ENCODE results near the gene P2RY14.
A peak's percentile ranks its signal among the peaks of the same experiment; 100 is the strongest.
"Not testable (repeated sequence)": the region's sequence is repeated elsewhere in the genome, so short reads cannot be mapped to it uniquely, and the experiment has no call there.

P2RY14 gene

DNA sequence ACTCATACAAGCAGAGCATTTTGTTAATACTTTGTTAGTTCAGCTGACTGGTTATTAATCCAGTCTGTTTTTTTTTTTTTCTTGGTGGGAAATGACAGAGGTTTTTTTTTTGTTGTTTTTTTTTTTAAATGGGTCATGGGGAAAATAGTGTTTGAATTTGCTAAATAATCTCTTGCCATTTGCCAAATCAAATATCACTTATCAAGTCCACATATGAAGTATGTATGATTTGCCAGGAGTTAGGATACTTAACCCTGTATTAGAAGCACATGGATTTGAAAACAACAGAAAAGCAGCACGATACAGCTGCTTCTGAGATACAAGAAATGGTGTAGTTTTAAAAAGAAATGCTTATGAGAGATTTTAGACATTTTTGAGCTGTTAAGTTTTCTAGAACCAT lies 21.6 kb downstream of the P2RY14 start:
- DNase-seq: no peak

DNA sequence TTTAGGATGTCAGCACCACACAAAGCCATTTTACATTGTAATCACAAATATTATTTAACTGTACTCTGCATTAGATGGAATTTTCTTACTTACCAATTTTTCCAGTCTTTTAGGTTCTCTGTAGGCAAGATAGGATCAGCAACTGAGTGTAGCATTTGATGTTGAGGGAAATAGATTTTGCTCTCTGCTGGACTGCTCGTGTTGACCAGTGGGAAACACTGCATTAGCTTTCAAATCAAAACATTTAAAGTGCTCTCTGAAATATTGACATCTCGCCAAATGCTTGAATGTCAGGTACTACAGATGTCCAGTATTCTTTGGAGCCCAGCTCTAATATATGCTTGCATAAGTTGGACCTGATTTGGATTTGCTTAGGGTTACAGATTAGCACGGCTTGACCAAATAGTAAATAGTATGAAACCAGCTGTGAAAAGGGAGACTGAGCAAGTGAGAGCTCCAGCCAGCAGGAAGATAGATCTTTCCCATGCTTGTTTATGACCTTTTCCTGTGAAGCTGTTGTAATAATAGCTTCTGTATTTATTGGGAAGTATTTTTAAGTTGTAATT lies 29.5 kb downstream of the P2RY14 start:
- no peak for DNase-seq

DNA sequence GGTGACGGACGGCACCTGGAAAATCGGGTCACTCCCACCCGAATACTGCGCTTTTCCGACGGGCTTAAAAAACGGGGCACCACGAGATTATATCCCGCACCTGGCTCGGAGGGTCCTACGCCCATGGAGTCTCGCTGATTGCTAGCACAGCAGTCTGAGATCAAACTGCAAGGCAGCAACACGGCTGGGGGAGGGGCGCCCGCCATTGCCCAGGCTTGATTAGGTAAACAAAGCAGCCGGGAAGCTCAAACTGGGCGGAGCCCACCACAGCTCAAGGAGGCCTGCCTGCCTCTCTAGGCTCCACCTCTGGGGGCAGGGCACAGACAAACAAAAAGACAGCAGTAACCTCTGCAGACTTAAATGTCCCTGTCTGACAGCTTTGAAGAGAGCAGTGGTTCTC lies 36.3 kb downstream of the P2RY14 start:
- not testable (repeated sequence) for DNase-seq

DNA sequence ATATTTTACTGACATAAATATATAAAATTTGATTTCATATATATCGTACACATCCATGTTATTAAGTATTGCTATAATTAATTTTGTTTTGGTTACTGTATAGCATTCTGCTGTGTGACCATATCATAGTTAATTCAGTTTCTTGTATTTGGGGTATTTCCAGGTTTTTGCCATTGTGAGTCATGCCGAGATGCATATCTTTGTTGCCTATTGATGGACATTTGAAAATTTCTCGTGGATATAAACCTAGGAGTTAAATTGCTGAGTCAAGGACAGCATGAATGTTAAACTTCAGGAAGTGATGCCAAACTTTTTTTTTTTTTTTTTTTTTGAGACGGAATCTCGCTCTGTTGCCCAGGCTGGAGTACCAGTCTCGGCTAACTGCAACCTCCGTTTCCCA lies 41.6 kb downstream of the P2RY14 start:
- no peak for DNase-seq

DNA sequence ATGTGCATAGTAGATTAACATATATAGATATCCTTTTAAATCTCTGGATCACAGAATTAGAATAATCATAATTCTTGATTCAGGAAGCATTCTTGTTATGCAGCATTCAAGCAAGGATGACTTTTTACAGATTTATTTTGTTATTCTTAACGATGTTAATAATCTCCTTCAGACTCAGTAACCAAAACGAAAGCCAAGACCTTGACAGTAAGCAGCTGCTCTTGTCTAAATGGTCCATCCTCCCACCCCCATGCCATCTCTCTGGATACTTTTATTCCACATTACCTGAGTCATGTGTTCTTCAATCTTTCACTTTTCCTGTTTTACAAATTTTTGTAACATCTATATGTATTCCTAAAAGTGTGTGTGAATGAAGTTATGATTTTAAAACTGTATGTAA lies 42.0 kb downstream of the P2RY14 start:
- DNase-seq: no peak

DNA sequence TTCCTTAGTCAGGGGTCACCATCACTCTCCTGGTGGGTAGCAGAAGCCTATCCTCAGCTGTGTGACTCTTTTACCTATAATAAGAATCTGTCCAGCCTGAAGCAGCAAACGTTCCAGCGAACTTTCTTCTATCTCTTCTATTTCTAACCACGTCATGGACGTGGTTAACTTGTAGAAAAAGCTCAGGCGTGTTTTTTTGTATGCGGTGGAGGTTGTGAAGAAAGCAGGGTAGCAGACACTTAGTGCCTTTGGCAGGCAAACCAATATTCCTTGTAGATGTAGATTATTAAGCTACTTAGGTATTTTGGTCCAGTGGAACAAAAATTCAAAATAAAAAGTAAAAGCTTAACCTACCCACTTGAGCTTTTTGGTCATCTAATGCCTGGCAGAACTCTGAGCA lies 43.5 kb downstream of the P2RY14 start:
- DNase-seq: no peak

DNA sequence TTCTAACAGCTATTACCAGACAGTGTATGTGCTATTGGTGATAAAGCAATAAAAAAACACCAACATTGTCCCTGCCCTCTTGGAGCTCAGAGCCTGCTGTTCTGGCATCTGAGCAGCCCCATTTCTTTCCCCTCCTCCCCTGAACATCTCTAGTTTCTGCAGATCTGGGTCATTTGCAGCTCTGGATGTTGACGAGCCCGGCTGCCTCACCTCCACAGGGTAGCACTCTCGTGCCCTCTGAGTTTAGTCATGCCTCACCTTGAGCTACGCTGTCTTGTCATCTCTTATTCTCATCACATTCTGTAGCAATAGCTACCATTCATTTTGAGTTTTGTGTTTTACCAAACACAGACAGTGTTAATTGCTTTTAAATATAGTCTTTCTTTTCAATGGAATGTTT lies 45.4 kb downstream of the P2RY14 start:
- no peak for DNase-seq

DNA sequence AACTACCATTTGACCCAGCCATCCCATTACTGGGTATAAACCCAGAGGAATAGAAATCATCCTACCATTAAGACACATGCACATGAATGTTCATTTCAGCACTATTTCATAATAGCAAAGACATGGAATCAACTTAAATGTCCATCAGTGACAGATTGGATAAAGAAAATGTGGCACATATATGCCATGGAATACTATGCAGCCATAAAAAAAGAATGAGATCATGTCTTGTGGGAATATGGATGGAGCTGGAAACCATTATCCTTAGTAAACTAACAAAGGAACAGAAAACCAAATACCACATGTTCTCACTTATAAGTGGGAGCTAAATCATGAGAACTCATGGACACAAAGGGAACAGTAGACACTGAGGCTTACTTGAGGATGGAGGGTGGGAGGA lies 45.9 kb downstream of the P2RY14 start:
- DNase-seq: not testable (repeated sequence)

DNA sequence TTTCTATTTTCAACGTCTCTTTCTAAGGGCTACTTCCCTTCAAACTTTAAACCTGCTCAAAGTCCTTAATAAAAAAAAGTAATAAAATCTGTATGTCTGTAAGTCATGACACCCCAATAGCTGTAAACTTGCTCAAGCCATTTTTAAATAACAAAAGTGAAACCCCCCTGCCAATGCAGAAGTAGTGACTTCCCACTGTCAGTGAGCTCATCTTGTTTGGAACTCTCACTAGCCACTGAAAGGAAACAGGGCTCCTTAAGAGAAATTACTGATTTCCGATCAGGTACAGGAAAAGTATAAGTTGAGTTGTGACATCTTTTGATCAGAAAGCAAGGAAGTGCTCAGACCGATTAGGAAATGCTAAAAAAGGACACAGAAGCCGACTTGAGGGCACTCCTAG lies 47.7 kb downstream of the P2RY14 start:
- DNase-seq: peak in 1 of 5 donors; percentile 41

DNA sequence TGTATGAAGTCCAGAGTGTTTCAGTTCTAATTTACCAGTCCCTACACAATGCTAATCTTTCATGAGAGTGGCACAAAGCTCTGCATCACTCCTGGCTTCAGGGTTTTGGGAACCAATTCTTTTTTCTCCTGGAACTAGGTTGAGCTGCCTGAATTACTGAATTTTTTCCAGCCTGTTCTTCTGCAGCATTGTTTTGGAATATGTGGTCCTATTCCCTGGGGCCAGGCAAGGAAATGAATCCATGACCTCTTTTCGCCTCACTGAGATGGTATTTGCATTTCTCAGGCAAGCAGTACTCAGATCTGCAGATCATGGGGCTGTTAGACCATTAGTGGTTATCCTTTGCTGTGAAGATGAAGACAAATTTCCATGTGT lies 49.7 kb downstream of the P2RY14 start:
- DNase-seq: no peak

DNA sequence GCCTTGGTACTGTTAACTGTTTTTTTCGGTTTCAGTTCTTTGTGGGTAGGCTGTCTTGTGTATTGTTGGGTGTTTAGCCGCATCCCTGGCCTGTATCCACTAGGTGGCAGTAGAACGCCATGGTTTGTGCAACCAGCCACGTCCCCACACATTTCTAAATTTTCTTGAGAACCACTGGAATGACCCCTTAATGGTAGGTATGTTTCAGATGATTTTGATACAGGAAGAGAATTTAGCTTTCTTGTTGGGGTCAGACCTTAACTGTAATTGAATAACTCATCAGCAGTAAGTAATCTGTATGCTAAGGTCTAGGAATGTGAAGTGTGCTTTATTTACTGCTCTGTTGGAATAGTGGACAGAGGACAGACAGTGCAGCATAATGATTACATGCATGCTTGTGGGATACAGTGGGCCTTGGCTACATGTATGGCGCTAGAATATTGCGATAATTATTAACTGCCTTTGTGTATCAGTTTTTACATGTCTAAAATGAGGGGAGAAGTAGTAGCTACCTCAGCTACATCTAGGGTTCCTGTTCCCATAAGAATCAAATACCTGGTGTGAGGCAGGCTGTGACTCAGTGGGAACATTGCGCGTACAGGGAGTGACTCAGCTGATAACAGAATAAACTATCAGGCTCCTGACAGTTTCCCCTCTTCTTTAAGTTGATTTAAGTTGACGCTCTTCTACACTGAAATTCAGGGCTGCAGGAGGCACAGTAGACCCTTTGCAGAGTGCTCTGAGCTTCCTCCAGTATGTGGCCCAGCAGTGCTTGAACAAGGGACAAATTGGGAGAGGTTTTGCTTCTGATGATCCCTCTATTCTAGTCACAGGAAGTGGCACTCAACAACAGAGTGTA lies 50.3 kb downstream of the P2RY14 start:
- DNase-seq: peak; percentile 28 to 84 (median 58)

DNA sequence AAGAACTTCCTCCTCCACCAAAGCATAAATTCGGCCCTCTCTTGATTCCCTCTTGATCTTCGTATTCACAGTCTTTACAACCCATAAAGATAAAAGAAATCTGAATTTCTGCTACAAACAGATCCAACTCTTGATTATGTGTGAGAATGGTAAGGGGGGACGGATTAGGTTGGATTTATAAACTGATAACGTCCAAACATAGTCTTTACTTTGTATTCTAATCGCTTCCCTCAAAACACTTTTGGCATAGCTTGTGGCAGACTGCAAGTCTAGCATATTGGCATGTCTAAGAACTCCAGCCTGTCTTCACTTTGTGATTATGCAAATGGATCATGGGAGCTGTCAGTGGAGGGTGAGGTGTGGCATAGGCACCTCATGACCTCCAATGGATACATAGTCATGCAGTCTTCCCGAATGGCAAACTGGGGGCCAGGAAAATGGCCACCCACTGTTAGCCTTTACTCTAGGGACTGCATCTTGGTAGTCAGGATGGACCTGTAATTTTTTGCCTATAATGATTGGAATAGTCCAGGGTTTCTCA lies 51.0 kb downstream of the P2RY14 start:
- no peak for DNase-seq

DNA sequence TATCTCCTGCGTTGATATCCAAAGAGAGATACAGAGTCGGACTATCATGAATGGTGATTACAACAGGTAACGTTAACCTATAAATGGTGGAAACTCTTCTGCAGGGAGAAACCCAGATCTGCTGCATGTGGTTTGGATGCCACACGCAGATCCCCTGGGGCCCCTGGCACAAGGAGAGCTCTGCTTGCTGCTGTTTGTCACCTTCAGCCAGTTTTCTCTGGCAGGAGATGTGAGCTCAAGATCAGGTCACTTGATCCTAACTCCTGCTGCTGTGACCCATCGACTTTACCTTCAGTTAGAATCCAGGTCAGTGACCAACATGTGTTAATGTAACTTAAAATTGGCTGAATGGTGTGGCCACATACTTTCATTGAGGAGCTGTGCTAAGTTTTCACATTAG lies 51.5 kb downstream of the P2RY14 start:
- DNase-seq: no peak

DNA sequence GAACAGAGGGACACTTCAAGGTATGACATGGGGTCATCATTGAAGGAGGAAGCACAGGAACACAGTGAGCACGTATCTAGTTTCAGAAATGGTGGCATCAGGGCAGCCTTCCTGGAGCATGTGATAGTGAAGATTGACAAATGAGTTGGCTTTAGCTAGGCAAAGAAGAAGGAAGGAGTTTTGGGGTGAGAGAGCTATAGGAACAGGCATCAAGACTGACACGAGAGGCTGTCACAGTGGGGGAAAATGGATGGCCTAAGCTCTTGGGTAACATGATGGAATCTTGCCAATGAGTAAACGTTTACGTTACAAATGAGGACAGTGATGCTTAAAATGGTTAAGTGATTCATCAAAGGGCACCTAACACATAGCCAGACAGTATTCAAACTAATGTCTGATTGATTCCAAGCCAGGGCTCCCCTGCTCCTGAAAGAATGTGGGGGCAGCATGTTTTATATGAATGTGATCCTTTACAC lies 52.2 kb downstream of the P2RY14 start:
- DNase-seq: no peak

DNA sequence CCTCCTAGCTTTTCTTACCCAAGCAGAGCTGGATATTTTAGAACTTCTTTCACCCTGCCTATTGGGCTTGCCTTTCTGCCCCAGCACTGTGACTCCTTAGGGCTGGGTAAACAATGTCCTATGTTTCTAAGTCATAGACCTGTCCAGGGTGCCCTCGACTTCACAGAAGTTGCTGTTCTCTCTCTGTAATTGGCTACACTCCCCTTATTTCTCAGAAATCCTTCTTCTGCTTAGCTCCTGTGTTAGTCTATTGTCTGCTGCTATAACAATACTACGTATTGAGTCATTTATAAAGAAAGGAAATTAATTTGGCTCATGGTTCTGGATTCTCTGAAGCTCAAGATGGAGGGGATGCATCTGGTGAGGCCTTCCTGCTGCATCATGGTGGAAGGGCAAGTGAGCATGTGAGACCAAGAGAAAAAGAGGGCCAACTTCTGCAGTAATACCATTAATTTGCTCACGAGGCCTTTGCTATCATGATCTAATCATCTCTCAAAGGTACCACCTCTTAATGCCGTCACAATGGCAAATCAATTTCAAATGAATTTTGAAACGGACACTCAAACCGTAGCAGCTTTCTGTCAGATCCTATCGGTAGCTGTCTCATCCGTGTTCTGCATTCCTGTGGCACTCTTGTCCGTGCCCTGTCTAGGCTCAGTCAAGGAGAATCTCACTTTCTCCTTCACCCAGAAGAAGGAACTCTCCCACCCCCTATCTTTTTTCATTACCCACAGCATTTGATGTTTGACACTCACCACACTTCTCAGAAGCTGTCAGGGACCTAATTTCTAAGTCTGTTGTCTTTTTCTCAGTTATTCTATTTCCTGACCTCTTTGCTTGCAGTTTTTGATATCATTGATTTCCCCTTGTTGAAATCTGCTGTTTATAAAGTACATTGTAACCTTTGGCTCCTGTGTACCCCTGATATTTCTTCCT lies 53.0 kb downstream of the P2RY14 start:
- DNase-seq: peak in 1 of 5 donors; percentile 39

DNA sequence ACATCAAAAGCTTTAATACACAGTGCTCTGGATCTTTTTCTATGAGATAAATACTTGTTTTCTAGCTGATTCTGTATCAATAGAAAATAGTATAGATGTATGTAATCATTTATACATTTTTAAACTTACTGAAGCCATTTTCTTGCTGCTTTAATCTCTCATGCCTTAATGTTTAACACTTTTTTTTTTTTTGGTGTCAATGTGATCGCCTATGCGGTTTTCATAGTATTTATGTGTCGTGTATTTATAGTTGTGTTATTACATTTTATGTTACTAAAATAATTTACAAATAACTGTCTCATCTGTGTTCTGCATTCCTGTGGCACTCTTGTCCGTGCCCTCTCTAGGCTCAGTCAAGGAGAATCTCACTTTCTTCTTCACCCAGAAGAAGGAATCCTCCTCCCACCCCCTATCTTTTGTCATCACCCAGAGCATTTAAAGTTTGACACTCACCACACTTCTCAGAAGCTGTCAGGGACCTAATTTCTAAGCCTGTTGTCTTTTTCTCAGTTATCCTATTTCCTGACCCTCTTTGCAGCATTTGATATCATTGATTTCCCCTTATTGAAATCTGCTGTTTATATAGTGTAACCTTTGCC lies 54.0 kb downstream of the P2RY14 start:
- DNase-seq: no peak

DNA sequence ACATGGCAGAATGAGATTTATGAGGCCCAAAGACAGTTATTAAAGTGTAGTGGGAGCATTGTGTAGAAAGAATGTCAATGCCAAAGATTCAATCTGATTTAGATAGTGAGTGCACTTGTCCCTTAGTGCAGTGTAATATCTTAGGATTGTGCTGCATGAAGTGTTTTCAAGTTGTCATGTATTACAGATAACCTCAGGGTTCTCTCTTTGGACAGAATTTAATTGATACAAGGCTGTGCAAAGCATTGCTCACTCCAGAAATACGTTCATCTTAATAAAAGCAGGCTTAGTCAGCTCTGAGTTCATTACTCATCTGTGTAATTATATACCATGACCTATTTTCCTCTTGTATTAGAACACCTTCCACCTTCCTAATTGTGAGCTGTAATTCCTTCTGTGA lies 59.3 kb downstream of the P2RY14 start:
- no peak for DNase-seq

DNA sequence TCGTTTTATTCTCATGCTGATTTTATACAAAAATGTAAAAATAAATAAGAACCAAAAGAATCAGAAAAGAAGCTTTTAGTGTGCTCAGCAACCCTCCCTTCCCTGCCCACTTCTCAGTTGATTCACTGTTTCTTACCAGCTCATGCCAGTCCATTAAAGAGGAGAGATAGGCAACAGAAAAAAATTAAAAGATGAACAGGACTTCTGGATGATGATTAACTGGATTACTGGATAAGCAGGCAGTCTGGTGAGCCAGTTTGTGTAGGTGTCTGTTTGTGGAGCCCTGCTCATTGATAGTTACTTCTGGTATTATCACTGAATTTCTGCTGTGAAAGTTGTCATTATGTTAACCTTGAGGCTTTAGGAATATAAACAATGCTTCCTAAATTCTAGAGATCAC lies 60.2 kb downstream of the P2RY14 start:
- no peak for DNase-seq

DNA sequence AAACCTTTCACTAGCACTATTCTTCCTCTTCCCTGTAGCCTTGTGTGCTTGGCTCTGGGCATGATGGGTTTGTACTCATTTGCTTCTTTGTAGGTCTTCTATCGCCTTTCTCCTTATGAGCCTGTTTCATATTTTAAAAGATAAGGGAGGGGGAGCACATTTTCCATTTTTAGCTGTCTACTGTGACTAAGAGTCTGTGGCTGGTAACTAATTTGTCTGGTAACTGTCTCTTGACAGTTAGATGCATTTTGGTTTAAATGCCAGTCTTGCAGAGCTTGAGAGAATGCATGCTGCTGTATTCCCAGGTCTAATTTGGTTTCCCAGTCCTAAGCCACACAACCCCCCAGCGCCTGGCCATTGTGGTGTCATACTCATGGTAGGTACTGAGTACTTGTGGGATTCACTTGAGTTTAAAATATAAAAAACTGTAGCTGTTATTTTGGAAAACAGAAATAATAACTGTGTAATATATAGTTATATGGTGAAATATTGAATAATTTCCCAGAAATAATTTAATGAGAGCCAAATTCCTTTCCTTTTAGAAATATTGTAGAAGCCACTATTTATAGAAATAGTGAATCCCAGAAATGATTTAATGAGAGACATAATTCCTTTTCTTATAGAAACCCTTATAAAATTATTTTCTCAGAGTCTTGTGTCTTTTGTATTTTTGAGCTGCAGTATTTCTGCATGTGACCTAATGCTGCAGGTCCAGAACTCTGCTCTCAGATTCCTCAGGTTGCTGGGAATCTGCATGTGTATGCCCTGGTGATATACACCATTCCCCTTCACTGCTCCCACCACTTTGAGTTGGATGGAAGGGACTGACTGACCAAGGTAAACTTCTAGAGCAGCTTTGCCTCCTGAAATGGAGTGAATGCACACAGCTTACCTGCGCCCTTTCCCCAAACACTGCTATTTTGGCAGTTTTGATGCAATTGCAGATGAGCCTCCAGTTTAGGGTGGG lies 61.4 kb downstream of the P2RY14 start:
- no peak for DNase-seq

DNA sequence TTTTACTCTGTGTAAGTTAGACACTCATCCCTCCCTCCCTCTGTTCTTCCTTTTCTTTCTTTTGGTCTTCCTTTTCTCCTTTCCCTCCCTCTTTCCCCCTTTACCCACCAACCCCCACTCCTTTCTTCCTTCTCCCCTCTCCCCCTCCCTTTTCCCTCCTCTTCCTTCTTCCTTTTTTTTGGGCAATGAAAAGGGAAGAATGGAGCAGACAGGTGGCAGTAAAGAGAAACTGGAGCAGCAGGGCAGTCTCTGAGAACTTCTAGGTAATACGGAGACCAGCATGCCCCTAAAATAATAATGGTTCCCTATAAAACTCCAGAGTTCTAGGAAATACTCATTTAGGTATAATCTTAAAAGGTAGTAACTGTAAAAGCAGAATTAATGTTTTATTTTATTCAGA lies 63.9 kb downstream of the P2RY14 start:
- DNase-seq: no peak

DNA sequence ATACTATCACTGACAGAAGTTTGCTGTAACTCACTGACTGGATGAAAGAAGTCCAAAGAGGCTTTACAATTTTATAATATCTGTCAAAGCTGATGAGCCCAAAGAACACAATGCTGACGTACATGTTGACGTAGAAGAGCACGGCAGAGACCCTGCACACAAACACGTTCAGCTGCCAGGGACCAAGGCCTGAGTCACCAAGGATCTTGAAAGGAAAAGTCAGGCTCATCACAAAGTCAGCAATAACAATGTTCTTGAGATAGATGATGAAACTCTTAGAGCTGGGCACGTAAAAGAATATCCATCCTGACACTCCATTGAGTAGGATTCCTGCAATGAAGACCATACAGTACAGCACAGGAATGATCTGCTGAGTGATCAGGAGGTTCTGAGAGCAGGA lies 64.5 kb downstream of the P2RY14 start:
- no peak for DNase-seq
